Body of pancreas (tissue), 4 donors: ENCODE data around the gene SLC25A21.

Experiments
- CTCF ChIP-seq, 7 experiments: fragments of 450-650 bp in 4 of 7; fragments of 200-600 bp in 3 of 7; sonication (generic) in 3 of 7; IDR thresholded peaks; one replicate each; pipeline ENCODE4 v1.5.1; 2016 to 2019; ENCODE audit warnings: antibody characterized with exemption in 7 of 7
- POLR2A ChIP-seq, 3 donors: fragments of 450-650 bp; IDR thresholded peaks; one replicate each; pipeline ENCODE4 v1.6.1; 2016; ENCODE audit warnings: antibody characterized with exemption in 3 of 3, mild to moderate bottlenecking in 2 of 3

DNA sequence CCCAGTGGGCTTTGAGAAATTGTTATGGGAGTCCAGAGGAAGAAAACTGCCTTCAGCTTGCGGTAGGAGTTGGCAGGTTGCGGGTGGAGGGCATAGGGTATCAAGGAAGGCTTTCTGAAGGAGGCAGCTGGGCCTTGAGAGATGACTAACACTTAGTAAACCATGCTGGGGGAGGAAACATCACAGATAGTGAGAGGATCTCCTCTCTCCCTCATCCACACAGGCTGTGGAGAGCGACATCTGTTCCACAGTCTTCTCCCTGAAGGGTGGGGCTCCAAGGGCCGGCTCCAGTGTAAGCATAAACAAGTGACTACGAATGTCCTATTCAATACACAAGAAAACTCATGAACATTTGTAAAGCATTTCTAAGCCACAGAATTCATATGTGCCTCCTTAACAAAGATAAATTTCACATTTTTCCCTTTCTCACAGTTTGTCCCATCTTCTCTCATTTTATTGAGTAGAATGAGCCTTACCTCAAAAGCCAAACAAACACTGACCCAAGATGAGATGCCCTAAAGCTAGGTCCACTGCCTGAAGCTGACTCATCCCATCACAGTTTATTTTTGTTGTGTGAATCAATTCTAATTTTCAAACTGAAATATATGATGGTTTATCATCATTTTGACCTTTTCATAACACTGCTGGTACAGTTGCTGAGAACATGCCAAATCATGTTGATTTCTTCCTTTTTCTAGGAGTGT lies 227.9 kb downstream of the SLC25A21 start:
- TF ChIP-seq CTCF (IDR thresholded peaks at IDR 0.05) (no peak), POLR2A (IDR thresholded peaks at IDR 0.05) (no peak)
